Activated CD8-positive, alpha-beta memory T cell treated with anti-CD3 and anti-CD28 coated beads, Interleukin-2, amount 50 U/mL, for 48 hours (primary cell): ENCODE measurements around the gene KRTAP12-1.

ENCODE experiments used
- DNase-seq: peaks from one replicate; pipeline ENCODE4 v3.0.0-alpha.2; 2020

Gene KRTAP12-1

GRCh38 chr21:44681861-44682579, at the start of gene KRTAP12-1:
KRTAP12-1 (minus strand) TSS chr21:44682163; CDS start chr21:44682123, 40 bp downstream.
- no peak for DNase-seq

GRCh38 chr21:44730951-44731579, 49.1 kb upstream of the KRTAP12-1 start:
- no peak for DNase-seq

- DNase-seq, result no peak
These were observed 48.0 kb upstream of the KRTAP12-1 start for GRCh38 chr21:44730028-44730395.

GRCh38 chr21:44729336-44730027, 47.5 kb upstream of the KRTAP12-1 start:
- DNase-seq, result no peak

GRCh38 chr21:44728716-44729115, 46.8 kb upstream of the KRTAP12-1 start:
- no peak for DNase-seq

GRCh38 chr21:44727757-44728156, 45.8 kb upstream of the KRTAP12-1 start:
- no peak for DNase-seq

GRCh38 chr21:44727321-44727720, 45.4 kb upstream of the KRTAP12-1 start:
- DNase-seq, result no peak

- no peak for DNase-seq
These were observed 44.9 kb upstream of the KRTAP12-1 start for GRCh38 chr21:44726826-44727225.

- no peak for DNase-seq
These were observed 43.0 kb upstream of the KRTAP12-1 start for GRCh38 chr21:44724926-44725325.

GRCh38 chr21:44724196-44724595, 42.2 kb upstream of the KRTAP12-1 start:
- DNase-seq, result no peak

GRCh38 chr21:44723177-44724131, 41.5 kb upstream of the KRTAP12-1 start:
- no peak for DNase-seq

- no peak for DNase-seq
These were observed 40.8 kb upstream of the KRTAP12-1 start for GRCh38 chr21:44722731-44723130.

GRCh38 chr21:44720170-44720569, 38.2 kb upstream of the KRTAP12-1 start:
- no peak for DNase-seq

- DNase-seq, result no peak
These were observed 36.6 kb upstream of the KRTAP12-1 start for GRCh38 chr21:44718571-44718970.

- no peak for DNase-seq
These were observed 36.1 kb upstream of the KRTAP12-1 start for GRCh38 chr21:44718093-44718492.

- no peak for DNase-seq
These were observed 35.0 kb upstream of the KRTAP12-1 start for GRCh38 chr21:44716984-44717383.

GRCh38 chr21:44714905-44715304, 32.9 kb upstream of the KRTAP12-1 start:
- DNase-seq, result peak; percentile 29

GRCh38 chr21:44713846-44714245, 31.9 kb upstream of the KRTAP12-1 start:
- DNase-seq, result peak; percentile 25

- peak; percentile 23 for DNase-seq
These were observed 31.2 kb upstream of the KRTAP12-1 start for GRCh38 chr21:44713130-44713529.

GRCh38 chr21:44712203-44713028, 30.5 kb upstream of the KRTAP12-1 start:
- peak; percentile 43 for DNase-seq

GRCh38 chr21:44711327-44712202, 29.6 kb upstream of the KRTAP12-1 start, which contains the start of gene TSPEAR:
TSPEAR (minus strand) TSS chr21:44711572; CDS start chr21:44711514, 58 bp downstream.
- peak; percentile 54 for DNase-seq
